NOMO-1 treated with dmso at 0.1 percent for 144 hours (cell line): Measurements from ENCODE around the gene EEPD1.
"Not testable (repeated sequence)": the region's sequence is repeated elsewhere in the genome, so short reads cannot be mapped to it uniquely, and the experiment has no call there.

ENCODE experiments used
- DNase-seq: peaks from one replicate; lab custom pipeline; 2025; ENCODE audit not compliant: unreplicated experiment; lab: John Stamatoyannopoulos, UW

Gene EEPD1

GRCh38 chr7:36214608-36215456 is 61.8 kb downstream of the EEPD1 start:
- DNase-seq, result no peak

GRCh38 chr7:36215457-36215765 is 62.4 kb downstream of the EEPD1 start:
- no peak for DNase-seq

GRCh38 chr7:36216063-36216684 is 63.1 kb downstream of the EEPD1 start:
- no peak for DNase-seq

- no peak for DNase-seq
Measured at GRCh38 chr7:36217211-36217960, 64.3 kb downstream of the EEPD1 start.

GRCh38 chr7:36217961-36218284 is 64.9 kb downstream of the EEPD1 start:
- no peak for DNase-seq

- DNase-seq, result no peak
Measured at GRCh38 chr7:36219429-36219828, 66.4 kb downstream of the EEPD1 start.

- no peak for DNase-seq
Measured at GRCh38 chr7:36223851-36224250, 70.8 kb downstream of the EEPD1 start.

GRCh38 chr7:36224934-36225858 is 72.1 kb downstream of the EEPD1 start:
- DNase-seq, result no peak

- no peak for DNase-seq
Measured at GRCh38 chr7:36226151-36226550, 73.1 kb downstream of the EEPD1 start.

- DNase-seq, result no peak
Measured at GRCh38 chr7:36227223-36227622, 74.2 kb downstream of the EEPD1 start.

GRCh38 chr7:36228039-36228438 is 75.0 kb downstream of the EEPD1 start:
- no peak for DNase-seq

GRCh38 chr7:36231406-36231805 is 78.4 kb downstream of the EEPD1 start:
- no peak for DNase-seq

GRCh38 chr7:36232555-36232954 is 79.5 kb downstream of the EEPD1 start:
- no peak for DNase-seq

- no peak for DNase-seq
Measured at GRCh38 chr7:36232971-36233550, 80.0 kb downstream of the EEPD1 start.

- DNase-seq, result no peak
Measured at GRCh38 chr7:36236073-36236472, 83.0 kb downstream of the EEPD1 start.

GRCh38 chr7:36238138-36238537 is 85.1 kb downstream of the EEPD1 start:
- DNase-seq, result no peak

GRCh38 chr7:36243356-36243755 is 90.3 kb downstream of the EEPD1 start:
- not testable (repeated sequence) for DNase-seq

- not testable (repeated sequence) for DNase-seq
Measured at GRCh38 chr7:36244001-36244400, 90.9 kb downstream of the EEPD1 start.

- DNase-seq, result no peak
Measured at GRCh38 chr7:36244429-36244828, 91.4 kb downstream of the EEPD1 start.

- no peak for DNase-seq
Measured at GRCh38 chr7:36245684-36246299, 92.7 kb downstream of the EEPD1 start.
